ENCODE measurements around the gene STARD10.

- no peak for TF ChIP-seq CTCF (conservative IDR thresholded peaks at IDR 0.05; ENCODE audit: low read depth in 2 of 2)
- no peak for TF ChIP-seq POLR2AphosphoS5 (IDR thresholded peaks at IDR 0.05; ENCODE audit: low read depth)
- no peak for TF ChIP-seq JUNB (IDR thresholded peaks at IDR 0.05; ENCODE audit: unreplicated experiment)
- TF ChIP-seq EZH2 (IDR thresholded peaks at IDR 0.05; ENCODE audit: low read depth, unreplicated experiment) = no peak
- TF ChIP-seq CREB1 (CRISPR knock-in tag; IDR thresholded peaks at IDR 0.05; ENCODE audit: low read depth) = no peak
- no peak for TF ChIP-seq REST (IDR thresholded peaks at IDR 0.05; ENCODE audit: unreplicated experiment)
- no peak for TF ChIP-seq EZH2phosphoT487 (IDR thresholded peaks at IDR 0.05; ENCODE audit: unreplicated experiment)
- no peak for TF ChIP-seq ZNF331 (CRISPR knock-in tag; IDR thresholded peaks at IDR 0.05; ENCODE audit: low read depth)
- TF ChIP-seq NANOG (IDR thresholded peaks at IDR 0.05; ENCODE audit: borderline replicate concordance) = no peak
- no peak for TF ChIP-seq ETS1 (IDR thresholded peaks at IDR 0.05)
- no peak for TF ChIP-seq ZNF114 (CRISPR knock-in tag; IDR thresholded peaks at IDR 0.05)
- TF ChIP-seq ZNF462 (CRISPR knock-in tag; IDR thresholded peaks at IDR 0.05) = no peak
Measured at GRCh38 chr11:72767203-72768062, 26.4 kb downstream of the STARD10 start.

Data from GM23338 (cell line).